H1 (cell line): ENCODE measurements around the gene VIT.

ENCODE experiments used
- ASH2L ChIP-seq: fragments of 200-600, 300-600 bp; sonication (generic); IDR thresholded peaks from one replicate; pipeline ENCODE4 v1.7.1; 2017; ENCODE audit warnings: low read length
- CTCF ChIP-seq, 3 experiments: IDR thresholded peaks; 1 replicate in 2 of 3; 2 replicates in 1 of 3; pipeline versions ENCODE4 v1.5.1 to v1.6.1; 2011; ENCODE audit warnings: low read length in 3 of 3, mild to moderate bottlenecking in 3 of 3, inconsistent platforms in 2 of 3, low read depth in 1 of 3, moderate library complexity in 1 of 3; ENCODE audit not compliant: insufficient read depth in 1 of 3; ENCODE audit errors: control extremely low read depth in 1 of 3
- EZH2 ChIP-seq: fragments of 200-600 bp; sonication (generic); IDR thresholded peaks from 2 replicates; pipeline ENCODE4 v1.7.1; 2012; ENCODE audit warnings: low read depth, mild to moderate bottlenecking, moderate library complexity, low read length, inconsistent platforms; ENCODE audit not compliant: severe bottlenecking
- KDM4A ChIP-seq: IDR thresholded peaks from one replicate; pipeline ENCODE4 v1.7.1; 2012; ENCODE audit warnings: low read depth, mild to moderate bottlenecking, moderate library complexity, low read length, inconsistent platforms; ENCODE audit not compliant: severe bottlenecking
- POLR2A ChIP-seq, 2 experiments: IDR thresholded peaks; 1 replicate in 1 of 2; 2 replicates in 1 of 2; pipeline ENCODE4 v1.6.1; 2011; ENCODE audit warnings: low read depth in 2 of 2, low read length in 2 of 2, mild to moderate bottlenecking in 2 of 2; ENCODE audit errors: control extremely low read depth in 1 of 2
- YY1 ChIP-seq: IDR thresholded peaks from 2 replicates; pipeline ENCODE4 v1.6.1; 2011; ENCODE audit warnings: low read depth, mild to moderate bottlenecking, low read length

- TF ChIP-seq KDM4A, result no peak
- TF ChIP-seq ASH2L, result no peak
- no peak for TF ChIP-seq CTCF (IDR thresholded peaks at IDR 0.05; ENCODE audit: control extremely low read depth in 1 of 3, insufficient read depth in 1 of 3, low read depth in 1 of 3, low read length in 3 of 3)
- TF ChIP-seq POLR2A (IDR thresholded peaks at IDR 0.05; ENCODE audit: control extremely low read depth in 1 of 2, low read depth in 2 of 2, low read length in 2 of 2), result no peak
- TF ChIP-seq EZH2, result no peak
- no peak for TF ChIP-seq YY1
Observed at GRCh38 chr2:36807223-36807886, 110.8 kb downstream of the VIT start.
